BLaER1 treated with 17β-estradiol and CSF1 and Interleukin-3, amounts not matched to agents 10 nM and 100 nM (cell line): ENCODE measurements around the gene FAT2.

Source experiments
- H3K27ac ChIP-seq, 11 experiments: shearing (Covaris generic); formaldehyde crosslinking; 2 replicates each; pipeline ENCODE4 v1.8.1; 2022
- H3K27me3 ChIP-seq, 11 experiments: shearing (Covaris generic); formaldehyde crosslinking; 2 replicates each; pipeline ENCODE4 v1.8.1; 2022
- H3K36me3 ChIP-seq, 11 experiments: shearing (Covaris generic); formaldehyde crosslinking; 2 replicates each; pipeline ENCODE4 v1.8.1; 2022
- H3K4me1 ChIP-seq, 10 experiments: shearing (Covaris generic); formaldehyde crosslinking; 2 replicates each; pipeline ENCODE4 v1.8.1; 2022
- H3K4me2 ChIP-seq, 11 experiments: shearing (Covaris generic); formaldehyde crosslinking; 2 replicates each; pipeline ENCODE4 v1.8.1; 2022
- H3K4me3 ChIP-seq, 10 experiments: shearing (Covaris generic); formaldehyde crosslinking; 2 replicates each; pipeline ENCODE4 v1.8.1; 2022
- H3K9ac ChIP-seq, 11 experiments: shearing (Covaris generic); formaldehyde crosslinking; 2 replicates each; pipeline ENCODE4 v1.8.1; 2022
- H3K9me3 ChIP-seq, 11 experiments: shearing (Covaris generic); formaldehyde crosslinking; replicated peaks in 1 of 11; 2 replicates each; pipeline ENCODE4 v1.8.1; 2022
- H4K20me1 ChIP-seq, 11 experiments: shearing (Covaris generic); formaldehyde crosslinking; 2 replicates each; pipeline ENCODE4 v1.8.1; 2022
- Cebpa-rat ChIP-seq, 11 experiments: shearing (Covaris generic); IDR thresholded peaks; 2 replicates each; pipeline ENCODE4 v1.8.1; 2022

The FAT2 gene

DNA sequence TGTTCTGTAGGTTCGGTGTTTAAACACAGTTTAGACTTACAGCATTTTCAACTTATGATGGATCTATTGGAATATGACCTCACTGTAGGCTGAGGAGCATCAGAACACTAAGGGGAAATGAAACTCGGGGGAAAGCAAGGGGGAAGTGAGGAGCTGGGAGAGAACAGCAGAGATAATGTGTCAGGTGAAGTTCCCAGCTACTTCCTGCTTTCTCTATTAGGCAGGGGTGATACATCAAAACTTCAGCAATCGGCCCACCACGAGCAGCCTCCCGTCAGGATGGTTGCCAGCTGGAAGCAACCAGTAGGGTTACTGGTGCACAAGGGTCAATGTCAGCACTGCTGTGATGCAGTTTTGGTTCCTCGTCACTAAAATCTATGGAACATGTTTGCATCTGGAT, 34.3 kb downstream of the FAT2 start:
- H3K9ac ChIP-seq, result no peak overlapping the region
- no peaks in the 10 kb centered on the region for H4K20me1 ChIP-seq
- H3K9me3 ChIP-seq, result no peaks in the 10 kb centered on the region
- H3K4me3 ChIP-seq, result no peak overlapping the region
- no peaks in the 10 kb centered on the region for H3K27me3 ChIP-seq
- peak overlapping the region in 1 of 11 experiments; percentile 23; a peak in 1 of 22 replicates for H3K27ac ChIP-seq
- H3K36me3 ChIP-seq, result no peaks in the 10 kb centered on the region
- peaks cover 0 to 30% (median 6%) of the 10 kb centered on the region in 10 experiments; a peak in 10 of 20 replicates for H3K4me1 ChIP-seq
- no peak for TF ChIP-seq Cebpa-rat (IDR thresholded peaks at IDR 0.05)
- peak overlapping the region in 5 of 11 experiments; percentile 4 to 70 (median 41); a peak in 9 of 22 replicates for H3K4me2 ChIP-seq

DNA sequence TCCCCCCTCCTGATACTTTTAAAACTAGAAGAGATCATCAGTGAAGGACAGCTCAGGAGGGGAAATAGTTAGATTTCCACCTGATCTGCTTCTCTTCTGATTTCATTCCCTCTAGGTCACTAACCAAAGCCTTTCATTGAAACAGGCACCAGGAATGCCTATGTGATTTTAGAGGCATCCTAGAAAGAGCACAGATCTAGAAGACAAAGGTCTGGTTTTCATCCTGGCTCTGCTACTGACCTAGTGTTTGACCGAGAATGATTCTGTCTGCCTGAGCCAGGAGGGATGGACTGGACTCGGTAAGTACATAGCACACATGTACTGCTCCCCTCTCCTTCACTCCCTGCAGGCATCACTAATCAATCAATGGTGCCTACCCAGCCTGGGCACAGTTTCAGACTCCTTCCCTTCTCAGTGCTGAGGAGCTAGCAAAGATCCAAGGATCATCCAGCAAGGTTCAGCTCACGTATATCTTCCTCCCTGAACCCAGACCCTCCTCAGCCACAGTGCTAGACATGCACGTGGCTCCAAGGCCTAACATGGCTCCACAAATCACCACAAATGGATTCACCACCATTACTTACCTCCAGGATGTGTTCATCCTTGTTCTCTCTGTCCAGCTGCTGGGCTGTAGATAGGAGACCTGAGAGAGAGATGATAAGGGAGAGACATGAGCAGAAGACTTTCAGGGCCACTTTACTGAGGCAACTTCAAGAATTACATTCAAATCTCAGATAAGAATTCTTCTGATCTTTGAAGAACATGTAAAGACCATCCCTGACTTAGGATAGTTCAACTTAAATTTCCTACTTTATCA, 35.2 kb downstream of the FAT2 start:
- Histone ChIP-seq H3K9ac (no peak overlapping the region), H3K9me3 (no peaks in the 10 kb centered on the region), H4K20me1 (no peaks in the 10 kb centered on the region), H3K27ac (peak overlapping the region in 2 of 11 experiments; percentile 23 to 27; a peak in 1 of 22 replicates), H3K4me3 (no peak overlapping the region), H3K4me2 (peak overlapping the region in 4 of 11 experiments; percentile 36 to 70 (median 48); a peak in 7 of 22 replicates), H3K36me3 (no peaks in the 10 kb centered on the region), H3K27me3 (no peaks in the 10 kb centered on the region), H3K4me1 (peaks cover 0 to 30% (median 6%) of the 10 kb centered on the region in 10 experiments; a peak in 10 of 20 replicates)
- no peak for TF ChIP-seq Cebpa-rat (IDR thresholded peaks at IDR 0.05)

DNA sequence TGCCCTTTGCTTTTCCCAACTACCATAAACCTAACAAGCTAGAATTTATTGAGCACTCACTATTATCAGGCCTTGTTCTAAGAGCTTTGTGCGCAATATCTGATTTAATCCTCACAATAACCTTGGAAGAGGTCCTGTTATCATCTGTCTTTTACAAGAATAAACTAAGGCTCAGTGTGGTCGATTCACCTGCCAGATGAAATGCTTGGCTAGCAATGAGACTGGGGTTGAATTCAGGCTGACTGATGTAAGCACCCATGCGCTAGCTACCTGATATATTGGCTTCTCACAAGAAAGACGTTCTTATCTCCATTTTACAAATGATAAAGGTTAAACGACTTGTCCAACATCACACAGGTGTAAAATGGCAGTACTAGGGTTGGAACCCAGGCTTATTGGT, 37.4 kb downstream of the FAT2 start:
- Histone ChIP-seq H3K4me1 (peaks cover 0 to 30% (median 6%) of the 10 kb centered on the region in 10 experiments; a peak in 10 of 20 replicates), H3K4me3 (no peak overlapping the region), H4K20me1 (no peaks in the 10 kb centered on the region), H3K27me3 (no peaks in the 10 kb centered on the region), H3K9ac (no peak overlapping the region), H3K36me3 (no peaks in the 10 kb centered on the region), H3K27ac (no peak overlapping the region), H3K4me2 (no peak overlapping the region), H3K9me3 (no peaks in the 10 kb centered on the region)
- TF ChIP-seq Cebpa-rat (IDR thresholded peaks at IDR 0.05), result no peak

DNA sequence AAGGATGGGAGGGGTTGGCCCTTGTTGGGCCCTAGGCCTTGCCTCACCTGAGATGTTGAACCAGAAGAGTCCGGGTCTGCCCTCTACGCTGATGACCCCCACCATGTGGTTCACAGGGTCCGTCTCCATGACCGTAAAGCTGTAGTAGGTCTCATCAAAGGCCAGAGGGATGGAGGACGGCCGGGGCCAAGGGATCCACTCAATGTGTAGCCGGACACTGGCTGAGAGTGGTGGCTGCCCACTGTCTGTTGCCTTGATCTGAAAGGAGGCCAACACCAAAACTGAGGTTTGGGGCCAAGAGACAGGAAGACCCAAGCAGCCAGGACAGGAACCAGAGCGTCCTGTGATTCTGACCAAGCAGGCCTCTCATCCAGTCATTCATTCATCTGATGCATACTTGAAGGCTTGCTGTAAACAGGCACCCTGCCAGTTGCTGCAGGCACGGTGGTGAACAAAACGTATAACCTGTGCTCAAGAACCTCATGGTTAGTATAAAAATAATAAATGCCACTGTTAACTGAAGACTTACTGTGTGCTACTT, 37.9 kb downstream of the FAT2 start:
- no peaks in the 10 kb centered on the region for H4K20me1 ChIP-seq
- no peaks in the 10 kb centered on the region for H3K27me3 ChIP-seq
- H3K4me2 ChIP-seq, result no peak overlapping the region
- no peak overlapping the region for H3K27ac ChIP-seq
- no peak for TF ChIP-seq Cebpa-rat (IDR thresholded peaks at IDR 0.05)
- peaks cover 0 to 28% (median 6%) of the 10 kb centered on the region in 10 experiments; a peak in 10 of 20 replicates for H3K4me1 ChIP-seq
- no peak overlapping the region for H3K9ac ChIP-seq
- H3K9me3 ChIP-seq, result no peaks in the 10 kb centered on the region
- H3K36me3 ChIP-seq, result no peaks in the 10 kb centered on the region
- H3K4me3 ChIP-seq, result no peak overlapping the region

- Histone ChIP-seq H3K4me2 (no peak overlapping the region), H4K20me1 (no peaks in the 10 kb centered on the region), H3K36me3 (no peaks in the 10 kb centered on the region)
These were observed 39.1 kb downstream of the FAT2 start for GRCh38 chr5:151551985-151552384.

DNA sequence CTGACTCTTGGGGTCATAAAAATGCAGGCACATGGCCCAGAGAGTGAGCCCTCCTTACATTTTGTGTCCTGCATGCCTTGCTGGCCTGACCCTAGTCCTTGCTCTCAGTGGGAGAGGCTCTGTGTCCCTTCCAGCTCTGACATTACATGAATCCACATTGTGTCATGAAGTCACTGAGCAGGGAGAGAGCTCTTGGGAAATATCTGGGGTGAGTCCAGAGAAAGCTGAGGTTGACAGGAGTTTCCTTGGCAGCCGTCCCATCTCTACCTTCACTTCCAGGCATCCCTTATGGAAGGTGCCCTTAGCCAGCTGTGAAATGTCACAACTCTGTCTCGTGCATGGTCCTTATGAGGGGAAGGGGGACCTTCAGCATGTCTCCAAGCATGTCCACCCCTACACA, 41.0 kb downstream of the FAT2 start:
- Histone ChIP-seq H3K36me3 (no peaks in the 10 kb centered on the region), H3K4me2 (no peak overlapping the region), H4K20me1 (no peaks in the 10 kb centered on the region), H3K4me1 (no peaks in the 10 kb centered on the region), H3K9me3 (no peaks in the 10 kb centered on the region), H3K9ac (no peak overlapping the region), H3K27me3 (no peaks in the 10 kb centered on the region), H3K27ac (no peak overlapping the region), H3K4me3 (no peak overlapping the region)
- TF ChIP-seq Cebpa-rat (IDR thresholded peaks at IDR 0.05), result no peak

More at GRCh38 chr5:151551985-151552384, 39.1 kb downstream of the FAT2 start:
- peaks cover 0 to 16% (median 2%) of the 10 kb centered on the region in 10 experiments; a peak in 10 of 20 replicates for H3K4me1 ChIP-seq
- H3K27me3 ChIP-seq, result no peaks in the 10 kb centered on the region
- no peak overlapping the region for H3K9ac ChIP-seq
- H3K4me3 ChIP-seq, result no peak overlapping the region
- H3K9me3 ChIP-seq, result no peaks in the 10 kb centered on the region
- no peak overlapping the region for H3K27ac ChIP-seq
- TF ChIP-seq Cebpa-rat (IDR thresholded peaks at IDR 0.05), result no peak

DNA sequence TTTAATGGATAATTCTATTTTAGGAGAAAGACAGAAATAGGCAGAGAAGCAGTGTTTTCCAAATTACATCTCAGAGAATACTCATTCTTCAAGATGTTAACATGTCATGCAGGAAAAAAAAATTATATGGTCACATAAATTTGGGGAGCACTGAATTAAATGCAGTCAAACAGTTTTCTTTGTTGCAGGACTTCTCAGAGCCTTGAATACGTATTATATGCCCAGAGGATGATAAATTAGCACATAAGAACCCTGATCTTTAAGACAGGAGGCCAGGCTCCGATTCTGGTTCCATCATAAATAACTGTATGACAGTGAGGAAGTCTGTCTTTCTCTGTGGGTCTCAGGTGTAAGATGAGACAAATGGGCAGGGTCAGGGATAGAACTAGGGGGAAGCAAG, 41.4 kb downstream of the FAT2 start:
- no peak overlapping the region for H3K9ac ChIP-seq
- TF ChIP-seq Cebpa-rat (IDR thresholded peaks at IDR 0.05), result no peak
- no peaks in the 10 kb centered on the region for H3K4me1 ChIP-seq
- H3K36me3 ChIP-seq, result no peaks in the 10 kb centered on the region
- H3K4me2 ChIP-seq, result no peak overlapping the region
- no peaks in the 10 kb centered on the region for H3K27me3 ChIP-seq
- H3K27ac ChIP-seq, result no peak overlapping the region
- H3K9me3 ChIP-seq, result no peaks in the 10 kb centered on the region
- no peaks in the 10 kb centered on the region for H4K20me1 ChIP-seq
- H3K4me3 ChIP-seq, result no peak overlapping the region

DNA sequence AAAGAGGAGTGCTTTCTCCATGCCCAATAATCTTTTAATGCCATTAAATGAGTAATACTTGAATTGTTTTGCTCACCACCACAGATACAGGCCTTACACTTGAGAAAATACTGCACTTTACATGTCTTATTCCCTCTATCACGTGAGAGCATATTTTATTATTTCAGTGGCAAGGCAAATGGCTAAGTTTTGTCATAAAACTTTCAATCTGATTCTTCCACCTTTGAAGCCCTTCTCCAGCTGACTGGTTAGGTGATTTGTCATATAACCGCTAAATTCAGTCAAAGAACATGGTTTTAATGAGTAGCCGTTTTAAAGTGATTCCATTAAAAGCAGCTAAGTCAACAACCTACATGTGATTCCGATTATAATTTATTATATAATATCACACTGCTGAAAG, 43.8 kb downstream of the FAT2 start:
- no peak overlapping the region for H3K4me2 ChIP-seq

DNA sequence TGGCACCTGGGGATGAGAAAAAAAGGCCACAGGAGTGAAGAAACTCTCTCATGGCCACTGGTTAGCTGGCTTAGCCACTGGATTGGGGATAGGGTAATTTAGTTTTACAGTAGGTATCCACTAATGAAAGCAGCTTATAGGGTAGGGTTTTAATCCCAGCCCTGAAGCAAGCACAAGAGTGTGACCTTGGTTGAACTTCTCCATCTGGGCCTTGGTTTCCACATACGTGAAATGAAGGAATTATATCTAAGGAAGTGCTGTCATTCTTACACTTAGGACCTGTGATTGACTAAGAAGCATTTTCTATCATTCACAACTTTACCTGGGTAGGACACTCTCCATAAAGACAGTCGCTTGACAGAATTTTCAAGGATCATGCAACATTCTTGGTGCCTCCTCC, 49.6 kb downstream of the FAT2 start:
- H3K27ac ChIP-seq, result no peak overlapping the region
- H3K4me3 ChIP-seq, result no peak overlapping the region
- no peaks in the 10 kb centered on the region for H4K20me1 ChIP-seq

More for the DNA sequence above, 43.8 kb downstream of the FAT2 start:
- Histone ChIP-seq H3K4me1 (no peaks in the 10 kb centered on the region), H3K27me3 (no peaks in the 10 kb centered on the region), H3K4me3 (no peak overlapping the region), H3K9ac (no peak overlapping the region), H3K27ac (no peak overlapping the region), H3K9me3 (no peaks in the 10 kb centered on the region), H3K36me3 (no peaks in the 10 kb centered on the region), H4K20me1 (no peaks in the 10 kb centered on the region)
- TF ChIP-seq Cebpa-rat (IDR thresholded peaks at IDR 0.05), result no peak

More for the DNA sequence above, 49.6 kb downstream of the FAT2 start:
- Histone ChIP-seq H3K9ac (no peak overlapping the region), H3K27me3 (no peaks in the 10 kb centered on the region), H3K9me3 (no peaks in the 10 kb centered on the region), H3K4me1 (peaks cover 0 to 19% (median 0%) of the 10 kb centered on the region in 10 experiments; a peak in 4 of 20 replicates), H3K36me3 (no peaks in the 10 kb centered on the region), H3K4me2 (peak overlapping the region in 2 of 11 experiments; percentile 25 to 47; a peak in 3 of 22 replicates)
- TF ChIP-seq Cebpa-rat (IDR thresholded peaks at IDR 0.05), result no peak
